ENCODE results near the gene MYO19. TPM values are rescaled to one million over a fixed set of nuclear protein-coding genes. Genes with fewer than 3 reads are reported as not detected.

MYO19 gene
- total and polyA plus RNA-seq, 9 of the 15 experiments (the other 6 are each of a cell fraction or from before 2014, with no cell fraction given) = 21.6 to 176 (median 129) TPM

DNA sequence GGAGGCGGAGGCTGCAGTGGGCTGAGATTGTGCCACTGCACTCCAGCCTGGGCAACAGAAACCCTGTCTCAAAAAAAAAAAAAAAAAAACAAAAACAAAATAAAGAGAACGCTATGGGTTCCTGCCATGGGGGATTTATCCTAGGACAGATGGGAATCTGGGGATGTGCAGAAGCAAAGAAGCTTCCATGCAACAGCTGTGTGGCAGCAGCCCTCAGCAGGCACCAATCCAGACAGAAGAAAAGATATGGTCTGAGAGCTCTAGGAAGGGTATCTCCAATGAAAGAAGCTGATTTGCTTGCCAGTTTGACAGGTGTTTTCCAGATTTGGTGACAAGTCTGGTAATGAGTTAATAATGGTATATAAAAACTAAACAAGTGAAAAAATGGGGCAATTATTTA, 11.6 kb downstream of the MYO19 start:
- CTCF ChIA-PET (ENCODE audit: low intra/inter-chr PET ratio) = no interaction called here
- in situ Hi-C loops (cut with MboI) = no loop called here

More for the DNA sequence above, 11.6 kb downstream of the MYO19 start:
- H3K4me3 ChIP-seq = no peak overlapping the region
- no peaks in the 10 kb centered on the region for H3K27me3 ChIP-seq (ENCODE audit: control insufficient read depth in 2 of 2, insufficient read depth in 2 of 2, low read length in 2 of 2)
- POLR2A ChIA-PET = interaction anchor here (2.4 to 2.5 kb wide), 2 partner anchors 8 to 12 kb away, joined by 13 to 26 read pairs; partner anchors contain the start of genes MYO19 and PIGW
- H3K27ac ChIP-seq (ENCODE audit: extremely low read depth, low read depth, low read length) = no peak overlapping the region
- intact Hi-C loops (cut with micrococcal nuclease) = no loop called here
- H3K79me2 ChIP-seq (ENCODE audit: control insufficient read depth, insufficient read depth, low read length) = peaks cover 14% of the 10 kb centered on the region; the same call in 2 of the 3 replicates
- BruUV-seq (replicated peaks) = no TSS peak
- no peaks in the 10 kb centered on the region for H3K4me1 ChIP-seq (replicated peaks in 1 of 2; ENCODE audit: control insufficient read depth in 2 of 2, insufficient read depth in 2 of 2, low read length in 2 of 2)
- peaks cover 91% of the 10 kb centered on the region for H3K36me3 ChIP-seq (ENCODE audit: control insufficient read depth, insufficient read depth, low read length)
- DNase-seq (ENCODE audit: extremely low read depth in 1 of 4, low spot score in 3 of 4) (peak in 1 of 4 experiments; percentile 13), ATAC-seq (no peak), FAIRE-seq (no peak)
- no peak overlapping the region for H3K4me2 ChIP-seq (ENCODE audit: insufficient read depth, low read length)
- no peak overlapping the region for H2AFZ ChIP-seq (ENCODE audit: low read depth, low read length)
- 90% methylated on average over 2 of the region's 2 CpGs for WGBS (ENCODE audit: insufficient coverage, low coverage, missing lambda C conversion rate)
- no peak overlapping the region for H3K9ac ChIP-seq (ENCODE audit: insufficient read depth in 1 of 2, low read depth in 2 of 2, low read length in 2 of 2)
- no peaks in the 10 kb centered on the region for H3K9me1 ChIP-seq (ENCODE audit: control insufficient read depth, insufficient read depth, low read length)
- no peaks in the 10 kb centered on the region for H3K9me3 ChIP-seq (replicated peaks; ENCODE audit: control insufficient read depth, insufficient read depth, low read depth, low read length)
- TF ChIP-seq ILF3 (IDR thresholded peaks at IDR 0.05; ENCODE audit: borderline replicate concordance) (no peak), MECOM (CRISPR knock-in tag; IDR thresholded peaks at IDR 0.05) (no peak), ZFPM2 (CRISPR knock-in tag; IDR thresholded peaks at IDR 0.05) (no peak), ZNF77 (CRISPR knock-in tag; IDR thresholded peaks at IDR 0.05) (no peak), ETV5 (CRISPR knock-in tag; IDR thresholded peaks at IDR 0.05; ENCODE audit: low read depth) (no peak), POLR2G (IDR thresholded peaks at IDR 0.05; ENCODE audit: low read depth, low read length) (no peak), HOXB6 (CRISPR knock-in tag; IDR thresholded peaks at IDR 0.05; ENCODE audit: borderline replicate concordance) (no peak), FOS (IDR thresholded peaks at IDR 0.05; ENCODE audit: extremely low read depth, insufficient read length) (no peak)
- TF ChIP-seq, protein P1, sequence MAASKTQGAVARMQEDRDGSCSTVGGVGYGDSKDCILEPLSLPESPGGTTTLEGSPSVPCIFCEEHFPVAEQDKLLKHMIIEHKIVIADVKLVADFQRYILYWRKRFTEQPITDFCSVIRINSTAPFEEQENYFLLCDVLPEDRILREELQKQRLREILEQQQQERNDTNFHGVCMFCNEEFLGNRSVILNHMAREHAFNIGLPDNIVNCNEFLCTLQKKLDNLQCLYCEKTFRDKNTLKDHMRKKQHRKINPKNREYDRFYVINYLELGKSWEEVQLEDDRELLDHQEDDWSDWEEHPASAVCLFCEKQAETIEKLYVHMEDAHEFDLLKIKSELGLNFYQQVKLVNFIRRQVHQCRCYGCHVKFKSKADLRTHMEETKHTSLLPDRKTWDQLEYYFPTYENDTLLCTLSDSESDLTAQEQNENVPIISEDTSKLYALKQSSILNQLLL (CRISPR knock-in tag; IDR thresholded peaks at IDR 0.05; ENCODE audit: borderline replicate concordance) = no peak
- H4K20me1 ChIP-seq (replicated peaks; ENCODE audit: control insufficient read depth, insufficient read depth, low read length) = no peaks in the 10 kb centered on the region

Data from K562 (cell line).